ENCODE results near the gene LRRC38. TPM values are rescaled to one million over a fixed set of nuclear protein-coding genes. Genes with fewer than 3 reads are reported as not detected.

Gene LRRC38
- total RNA-seq, 2 donors from 2014 or later = not detected

DNA sequence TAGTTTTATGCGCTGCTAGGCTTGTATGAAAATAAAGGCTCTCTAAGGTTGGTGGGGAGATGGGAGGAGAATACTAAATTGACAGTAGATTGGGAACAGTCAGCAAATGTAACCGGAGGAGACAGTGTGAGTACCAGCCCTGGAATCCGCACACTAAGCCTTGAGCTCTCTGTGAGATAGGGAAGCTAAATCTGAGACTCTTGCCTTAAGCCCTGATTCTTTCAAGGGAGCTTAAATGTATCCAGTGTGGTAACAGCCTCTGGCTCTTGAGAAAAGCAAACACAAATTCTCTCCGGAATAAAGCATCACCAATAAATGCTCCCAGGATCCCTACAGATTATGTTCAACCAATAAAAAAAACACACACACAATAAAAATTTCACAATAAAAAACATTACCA, 36.9 kb upstream of the LRRC38 start:
- DNase-seq = no peak
- no peak overlapping the region for H3K9ac ChIP-seq (ENCODE audit: low read depth in 2 of 2, low read length in 2 of 2)
- H3K27ac ChIP-seq = no peak overlapping the region
- H3K4me1 ChIP-seq = no peaks in the 10 kb centered on the region
- H3K36me3 ChIP-seq = no peaks in the 10 kb centered on the region
- H3K27me3 ChIP-seq = no peaks in the 10 kb centered on the region
- no peak overlapping the region for H3K4me3 ChIP-seq
- H3K9me3 ChIP-seq = no peaks in the 10 kb centered on the region
- TF ChIP-seq, protein P1, sequence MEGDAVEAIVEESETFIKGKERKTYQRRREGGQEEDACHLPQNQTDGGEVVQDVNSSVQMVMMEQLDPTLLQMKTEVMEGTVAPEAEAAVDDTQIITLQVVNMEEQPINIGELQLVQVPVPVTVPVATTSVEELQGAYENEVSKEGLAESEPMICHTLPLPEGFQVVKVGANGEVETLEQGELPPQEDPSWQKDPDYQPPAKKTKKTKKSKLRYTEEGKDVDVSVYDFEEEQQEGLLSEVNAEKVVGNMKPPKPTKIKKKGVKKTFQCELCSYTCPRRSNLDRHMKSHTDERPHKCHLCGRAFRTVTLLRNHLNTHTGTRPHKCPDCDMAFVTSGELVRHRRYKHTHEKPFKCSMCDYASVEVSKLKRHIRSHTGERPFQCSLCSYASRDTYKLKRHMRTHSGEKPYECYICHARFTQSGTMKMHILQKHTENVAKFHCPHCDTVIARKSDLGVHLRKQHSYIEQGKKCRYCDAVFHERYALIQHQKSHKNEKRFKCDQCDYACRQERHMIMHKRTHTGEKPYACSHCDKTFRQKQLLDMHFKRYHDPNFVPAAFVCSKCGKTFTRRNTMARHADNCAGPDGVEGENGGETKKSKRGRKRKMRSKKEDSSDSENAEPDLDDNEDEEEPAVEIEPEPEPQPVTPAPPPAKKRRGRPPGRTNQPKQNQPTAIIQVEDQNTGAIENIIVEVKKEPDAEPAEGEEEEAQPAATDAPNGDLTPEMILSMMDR (IDR thresholded peaks at IDR 0.05) = no peak
- intact Hi-C loops (cut with DNase I) = no loop called here

DNA sequence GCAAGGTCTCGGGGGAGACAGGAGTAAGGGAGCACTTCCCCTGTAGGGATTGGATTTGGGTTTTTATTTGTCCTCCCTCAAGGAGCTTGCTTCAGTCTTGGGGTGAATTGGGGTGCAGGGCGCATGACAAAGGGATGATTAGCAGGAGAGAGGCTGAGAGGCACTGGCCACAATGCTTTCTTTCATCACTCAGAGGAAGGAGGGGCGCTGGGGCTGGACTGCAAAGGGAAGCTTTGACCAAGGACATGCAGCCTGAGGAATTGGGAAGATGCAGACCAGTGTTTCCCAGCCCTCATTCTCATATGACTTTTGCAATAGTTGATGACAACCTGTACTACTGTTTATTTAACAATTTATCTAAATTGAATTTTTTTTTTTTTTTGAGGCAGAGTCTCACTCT, 35.7 kb upstream of the LRRC38 start:
- Histone ChIP-seq H3K9me3 (no peaks in the 10 kb centered on the region), H3K4me3 (no peak overlapping the region), H3K27ac (no peak overlapping the region), H3K36me3 (no peaks in the 10 kb centered on the region), H3K9ac (ENCODE audit: low read depth in 2 of 2, low read length in 2 of 2) (no peak overlapping the region), H3K27me3 (no peaks in the 10 kb centered on the region), H3K4me1 (no peaks in the 10 kb centered on the region)
- TF ChIP-seq, protein P1 (IDR thresholded peaks at IDR 0.05) = no peak
- intact Hi-C loops (cut with DNase I) = no loop called here
- no peak for DNase-seq

DNA sequence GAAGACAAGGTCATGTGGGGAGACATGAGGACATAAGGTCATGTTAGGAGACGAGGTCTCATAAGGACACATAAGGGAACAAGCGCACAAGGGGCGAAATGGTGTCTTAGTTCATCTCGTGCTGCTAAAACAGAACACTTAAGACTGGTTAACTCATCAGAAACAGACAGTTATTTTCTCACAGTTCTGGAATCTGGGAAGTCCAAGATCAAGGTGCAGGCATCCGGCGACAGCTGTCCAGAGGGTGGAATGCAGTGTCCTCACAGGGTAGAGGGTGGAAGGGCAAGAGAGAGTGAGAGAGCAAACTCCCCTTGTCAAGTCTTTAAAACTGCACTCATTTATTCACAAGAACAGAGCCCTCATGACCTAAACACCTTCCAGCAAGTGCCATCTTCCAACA, 35.2 kb upstream of the LRRC38 start:
- H3K4me3 ChIP-seq = no peak overlapping the region
- no peak overlapping the region for H3K27ac ChIP-seq
- no peaks in the 10 kb centered on the region for H3K9me3 ChIP-seq
- H3K27me3 ChIP-seq = no peaks in the 10 kb centered on the region
- TF ChIP-seq, protein P1 (IDR thresholded peaks at IDR 0.05) = no peak
- intact Hi-C loops (cut with DNase I) = no loop called here
- DNase-seq = no peak
- H3K9ac ChIP-seq (ENCODE audit: low read depth in 2 of 2, low read length in 2 of 2) = no peak overlapping the region
- H3K36me3 ChIP-seq = no peaks in the 10 kb centered on the region
- H3K4me1 ChIP-seq = no peaks in the 10 kb centered on the region

DNA sequence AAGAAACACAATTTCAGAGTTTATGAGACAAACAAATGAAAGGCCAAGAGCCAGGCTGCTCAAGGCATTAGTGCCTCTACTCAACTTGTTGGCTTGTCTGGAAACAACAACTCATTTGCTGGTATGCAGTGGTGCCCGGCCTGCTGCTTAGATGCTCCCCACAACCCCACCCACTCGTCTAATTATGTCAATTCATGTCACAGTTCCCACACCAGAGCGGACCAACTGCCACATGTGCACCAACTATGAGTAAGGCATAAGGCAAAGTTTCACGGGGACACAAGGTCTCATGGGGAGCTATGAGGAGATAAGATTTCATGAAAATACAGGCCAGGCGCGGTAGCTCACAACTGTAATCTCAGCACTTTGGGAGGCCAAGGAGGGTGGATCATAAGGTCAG, 34.5 kb upstream of the LRRC38 start:
- TF ChIP-seq, protein P1 (IDR thresholded peaks at IDR 0.05) = no peak

DNA sequence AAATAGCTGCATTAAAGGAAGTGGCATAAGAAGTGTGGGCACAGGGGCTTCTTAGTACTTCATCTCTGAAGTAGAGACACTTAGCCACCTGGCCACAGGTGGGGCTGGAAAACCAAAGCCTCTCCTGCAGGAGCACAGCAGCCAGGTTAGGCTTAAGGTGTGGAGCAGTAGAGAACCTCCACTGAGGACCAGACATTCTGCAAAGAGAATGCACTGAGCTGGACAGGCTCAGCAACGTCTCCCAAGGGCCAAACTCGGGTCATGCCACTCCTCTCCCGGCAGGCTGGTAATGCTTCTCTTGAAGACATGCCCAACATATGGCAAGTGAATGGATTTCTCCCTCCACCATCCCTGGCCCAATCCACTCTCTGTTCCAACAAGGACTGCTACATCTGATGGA, 33.0 kb upstream of the LRRC38 start:
- intact Hi-C loops (cut with DNase I) = no loop called here
- DNase-seq = no peak
- Histone ChIP-seq H3K4me3 (no peak overlapping the region), H3K27me3 (no peaks in the 10 kb centered on the region), H3K9me3 (no peaks in the 10 kb centered on the region), H3K4me1 (no peaks in the 10 kb centered on the region), H3K9ac (ENCODE audit: low read depth in 2 of 2, low read length in 2 of 2) (no peak overlapping the region), H3K27ac (no peak overlapping the region), H3K36me3 (no peaks in the 10 kb centered on the region)
- TF ChIP-seq, protein P1 (IDR thresholded peaks at IDR 0.05) = no peak

More for the DNA sequence above, 34.5 kb upstream of the LRRC38 start:
- Histone ChIP-seq H3K4me3 (no peak overlapping the region), H3K36me3 (no peaks in the 10 kb centered on the region), H3K27ac (no peak overlapping the region), H3K9ac (ENCODE audit: low read depth in 2 of 2, low read length in 2 of 2) (no peak overlapping the region), H3K9me3 (no peaks in the 10 kb centered on the region), H3K4me1 (no peaks in the 10 kb centered on the region), H3K27me3 (no peaks in the 10 kb centered on the region)
- intact Hi-C loops (cut with DNase I) = no loop called here
- DNase-seq = no peak

DNA sequence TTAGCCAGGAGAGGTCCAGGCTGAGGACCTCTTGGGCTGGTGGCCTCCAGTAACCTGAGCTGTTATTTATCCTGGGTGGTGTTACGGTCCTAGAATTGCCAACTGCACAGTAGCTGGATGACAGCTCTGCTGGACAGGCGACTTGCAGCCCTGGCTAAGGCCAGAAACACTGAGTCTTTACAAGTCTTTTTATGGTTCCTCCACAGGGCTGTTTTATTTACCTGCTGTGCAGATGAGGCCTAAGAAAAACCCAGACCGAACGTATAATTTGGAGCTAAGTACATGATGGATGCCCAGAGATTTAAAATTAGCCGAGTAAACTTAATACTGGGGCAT, 30.4 kb upstream of the LRRC38 start:
- no peak for DNase-seq
- H3K27me3 ChIP-seq = no peaks in the 10 kb centered on the region
- TF ChIP-seq, protein P1 (IDR thresholded peaks at IDR 0.05) = no peak
- no peaks in the 10 kb centered on the region for H3K9me3 ChIP-seq
- no peak overlapping the region for H3K27ac ChIP-seq
- no peak overlapping the region for H3K4me3 ChIP-seq
- H3K4me1 ChIP-seq = no peaks in the 10 kb centered on the region
- intact Hi-C loops (cut with DNase I) = no loop called here
- H3K9ac ChIP-seq (ENCODE audit: low read depth in 2 of 2, low read length in 2 of 2) = no peak overlapping the region
- H3K36me3 ChIP-seq = no peaks in the 10 kb centered on the region

All from colonic mucosa (tissue), 4 donors.